Prostate gland (tissue), 2 donors: ENCODE measurements around the gene TEPSIN. TPM values are rescaled to one million over a fixed set of nuclear protein-coding genes. Genes with fewer than 3 reads are reported as not detected.

Experiments used
- DNase-seq: peaks from one replicate; pipeline ENCODE4 v3.0.0-alpha.2; 2019; ENCODE audit warnings: low spot score
- H3K27ac ChIP-seq, 2 donors: fragments of 200-600 bp; sonication (generic); 2 replicates each; pipeline ENCODE4 v1.5.1; 2017 to 2019
- H3K27me3 ChIP-seq: fragments of 200-600 bp; sonication (generic); replicated peaks from 2 replicates; pipeline ENCODE4 v1.5.1; 2019; ENCODE audit not compliant: insufficient read depth
- H3K36me3 ChIP-seq, 2 donors: fragments of 200-600 bp; sonication (generic); 1 replicate in 1 of 2; 2 replicates in 1 of 2; pipeline versions ENCODE4 v1.5.1 to v1.8.1; 2017 to 2019
- H3K4me1 ChIP-seq: fragments of 200-600 bp; sonication (generic); replicated peaks from 2 replicates; pipeline ENCODE4 v1.5.1; 2019
- H3K4me3 ChIP-seq, 2 donors: fragments of 200-600 bp; sonication (generic); 2 replicates each; pipeline ENCODE4 v1.5.1; 2017 to 2019
- H3K9me3 ChIP-seq: fragments of 200-600 bp; sonication (generic); 2 replicates; pipeline ENCODE4 v1.5.1; 2017
- POLR2A ChIP-seq: fragments of 450-650 bp; IDR thresholded peaks from one replicate; pipeline ENCODE4 v1.6.1; 2016; ENCODE audit warnings: antibody characterized with exemption, mild to moderate bottlenecking
- POLR2AphosphoS5 ChIP-seq: sonication (generic); formaldehyde crosslinking; IDR thresholded peaks from one replicate; pipeline ENCODE4 v1.6.1; 2017; ENCODE audit warnings: antibody characterized with exemption
- WGBS: methylation state at CpG from one replicate; pipeline ENCODE4 v1.1.5; 2018; 5-methylcytosine and 5-hydroxymethylcytosine counted together
- intact Hi-C: fragments of 100-400 bp; cut with DNase I; formaldehyde crosslinking; loops from one replicate; pipeline ENCODE4 v1.14.2; 2022
- total RNA-seq, 2 donors: library from RNA; depleted of rRNA; stranded (reverse); fragments of >200 nt; gene quantifications; one replicate each; pipeline ENCODE4 v1.1.0, GENCODE V29; 2016
- TF ChIP-seq, protein P1 (sequence below), 4 experiments: fragments of 200-600 bp in 2 of 4; fragments of 450-650 bp in 2 of 4; sonication (generic) in 2 of 4; IDR thresholded peaks; 1 replicate in 3 of 4; 2 replicates in 1 of 4; pipeline ENCODE4 v1.5.1; 2016 to 2019; ENCODE audit warnings: antibody characterized with exemption in 4 of 4, mild to moderate bottlenecking in 2 of 4, moderate library complexity in 2 of 4

TEPSIN gene
- total RNA-seq, 2 donors from 2014 or later = 35.6 to 81.5 TPM

DNA sequence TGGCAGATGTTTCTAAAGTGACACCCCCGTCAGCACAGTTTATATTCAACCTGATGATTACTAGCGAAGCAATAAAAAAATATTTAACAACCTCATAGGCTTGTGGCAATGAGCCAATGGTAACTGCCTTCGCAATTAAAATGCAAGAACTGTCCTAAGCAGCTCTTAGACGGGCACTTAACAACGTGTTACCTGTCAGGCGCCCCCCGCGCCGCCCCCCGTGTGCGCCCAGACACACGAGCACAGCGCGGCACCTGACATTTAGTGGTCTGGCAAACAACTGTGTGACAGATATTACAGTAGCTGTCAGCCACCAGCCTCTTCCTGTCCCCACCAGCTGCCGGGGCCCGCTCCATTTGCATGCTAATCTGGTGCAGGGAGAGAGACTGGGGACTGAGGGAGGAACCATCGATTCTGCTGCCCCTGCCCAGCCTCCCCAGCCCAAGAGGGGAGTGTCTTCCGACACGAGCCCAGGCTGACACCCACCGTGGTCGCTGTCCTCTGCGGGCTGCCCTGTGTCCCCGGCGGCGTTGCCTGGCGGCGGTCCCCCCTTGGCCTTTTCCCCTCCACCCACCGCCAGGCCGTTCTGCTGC lies 12.9 kb upstream of the TEPSIN start:
- Histone ChIP-seq H3K27me3 (no peaks in the 10 kb centered on the region), H3K36me3 (peaks cover 0 to 3% of the 10 kb centered on the region in 2 donors), H3K4me3 (no peak overlapping the region), H3K4me1 (peaks cover 7% of the 10 kb centered on the region), H3K27ac (no peak overlapping the region), H3K9me3 (no peaks in the 10 kb centered on the region)
- no peak for DNase-seq
- TF ChIP-seq POLR2AphosphoS5 (no peak), POLR2A (no peak)
- TF ChIP-seq, protein P1, sequence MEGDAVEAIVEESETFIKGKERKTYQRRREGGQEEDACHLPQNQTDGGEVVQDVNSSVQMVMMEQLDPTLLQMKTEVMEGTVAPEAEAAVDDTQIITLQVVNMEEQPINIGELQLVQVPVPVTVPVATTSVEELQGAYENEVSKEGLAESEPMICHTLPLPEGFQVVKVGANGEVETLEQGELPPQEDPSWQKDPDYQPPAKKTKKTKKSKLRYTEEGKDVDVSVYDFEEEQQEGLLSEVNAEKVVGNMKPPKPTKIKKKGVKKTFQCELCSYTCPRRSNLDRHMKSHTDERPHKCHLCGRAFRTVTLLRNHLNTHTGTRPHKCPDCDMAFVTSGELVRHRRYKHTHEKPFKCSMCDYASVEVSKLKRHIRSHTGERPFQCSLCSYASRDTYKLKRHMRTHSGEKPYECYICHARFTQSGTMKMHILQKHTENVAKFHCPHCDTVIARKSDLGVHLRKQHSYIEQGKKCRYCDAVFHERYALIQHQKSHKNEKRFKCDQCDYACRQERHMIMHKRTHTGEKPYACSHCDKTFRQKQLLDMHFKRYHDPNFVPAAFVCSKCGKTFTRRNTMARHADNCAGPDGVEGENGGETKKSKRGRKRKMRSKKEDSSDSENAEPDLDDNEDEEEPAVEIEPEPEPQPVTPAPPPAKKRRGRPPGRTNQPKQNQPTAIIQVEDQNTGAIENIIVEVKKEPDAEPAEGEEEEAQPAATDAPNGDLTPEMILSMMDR (IDR thresholded peaks at IDR 0.05) = no peak
- 60% methylated on average over 29 of the region's 29 CpGs for WGBS
- intact Hi-C loops = loop anchor here (5.0 kb wide), 2 partner anchors 40 to 350 kb away; no protein-coding TSS in a partner anchor

DNA sequence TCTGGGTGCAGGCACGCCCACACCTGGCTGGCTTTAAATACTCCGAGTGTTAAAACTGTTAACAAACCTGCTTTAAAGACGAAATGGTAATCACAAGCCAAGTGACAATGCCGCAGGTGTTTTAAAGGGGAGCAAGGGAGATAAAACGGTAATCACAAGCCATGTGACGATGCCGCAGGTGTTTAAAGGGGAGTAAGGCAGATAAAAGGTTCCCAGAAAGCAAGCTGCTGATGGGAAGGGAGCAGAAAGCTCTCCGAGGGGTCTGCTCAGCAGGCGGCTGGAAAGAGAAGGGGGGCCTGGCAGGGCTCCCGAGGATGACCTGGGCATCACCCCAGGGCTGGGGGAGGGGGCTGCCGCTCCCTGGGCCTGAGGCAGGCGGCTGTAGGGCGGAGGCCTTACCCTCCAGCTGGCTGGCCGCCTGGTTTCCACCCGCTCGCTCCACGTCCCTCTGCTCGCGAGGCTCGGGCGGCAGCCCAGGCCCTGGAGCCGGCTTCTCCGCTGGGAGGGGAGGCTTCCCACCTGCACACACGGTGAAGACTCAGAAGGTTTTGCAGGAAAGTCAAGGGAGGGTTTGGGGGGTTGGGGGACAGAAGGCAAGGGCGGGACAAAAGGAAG lies 12.3 kb upstream of the TEPSIN start:
- H3K4me3 ChIP-seq = no peak overlapping the region
- WGBS = 73% methylated on average over 25 of the region's 25 CpGs
- intact Hi-C loops = loop anchor here (5.0 kb wide), 2 partner anchors 41 to 351 kb away; no protein-coding TSS in a partner anchor
- H3K9me3 ChIP-seq = no peaks in the 10 kb centered on the region
- no peak for DNase-seq
- peaks cover 7% of the 10 kb centered on the region for H3K4me1 ChIP-seq
- H3K27ac ChIP-seq = no peak overlapping the region
- peaks cover 0 to 3% of the 10 kb centered on the region in 2 donors for H3K36me3 ChIP-seq
- TF ChIP-seq POLR2A (no peak), POLR2AphosphoS5 (no peak)
- TF ChIP-seq, protein P1 (IDR thresholded peaks at IDR 0.05) = no peak
- H3K27me3 ChIP-seq = no peaks in the 10 kb centered on the region

DNA sequence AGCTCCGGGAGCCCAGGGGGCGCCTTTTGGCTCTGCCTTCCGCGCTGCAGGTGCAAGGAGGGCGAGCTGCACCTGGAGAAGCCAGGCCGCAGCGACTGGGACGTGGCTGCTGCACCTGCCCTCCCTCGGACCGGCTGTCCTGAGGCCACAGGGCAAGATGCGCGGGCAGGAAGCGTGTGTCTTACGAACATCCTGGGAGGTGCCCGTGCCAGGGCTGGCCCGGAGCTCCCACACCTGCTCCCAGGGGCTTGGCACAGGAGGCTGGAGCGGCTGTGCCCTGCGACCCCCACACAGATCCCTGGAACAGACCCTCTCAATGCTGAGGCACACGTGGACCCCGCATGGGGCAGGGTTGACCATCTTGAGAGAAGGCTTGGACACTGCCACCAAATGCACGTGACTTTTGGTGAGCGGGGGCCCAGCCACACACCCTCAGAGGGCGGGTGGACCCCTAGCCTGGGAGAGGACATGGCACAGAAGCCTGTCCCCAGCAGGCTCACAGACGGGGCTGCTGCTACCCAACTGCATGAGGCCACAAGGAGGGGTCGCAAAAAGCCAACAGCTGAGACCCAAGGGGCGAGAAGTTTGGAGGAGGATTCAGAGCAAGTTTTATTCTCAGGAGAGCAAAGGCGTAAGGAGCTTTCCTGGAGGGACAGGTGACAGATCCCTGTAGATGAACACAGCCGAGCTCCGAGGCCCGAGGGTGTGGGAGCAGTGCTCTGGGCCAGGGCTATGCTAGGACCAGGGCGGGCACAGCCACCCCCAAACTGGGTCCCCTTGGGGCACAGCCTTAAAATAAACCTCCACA lies 11.6 kb upstream of the TEPSIN start:
- no peak overlapping the region for H3K4me3 ChIP-seq
- no peaks in the 10 kb centered on the region for H3K27me3 ChIP-seq
- no peak overlapping the region for H3K27ac ChIP-seq
- no peak for DNase-seq
- WGBS = 92% methylated on average over 28 of the region's 31 CpGs
- H3K4me1 ChIP-seq = peaks cover 4% of the 10 kb centered on the region
- H3K9me3 ChIP-seq = no peaks in the 10 kb centered on the region
- peaks cover 0 to 3% of the 10 kb centered on the region in 2 donors for H3K36me3 ChIP-seq
- TF ChIP-seq POLR2A = no peak
- TF ChIP-seq POLR2AphosphoS5 = no peak
- TF ChIP-seq, protein P1 (IDR thresholded peaks at IDR 0.05) = no peak
- intact Hi-C loops = loop anchor here (5.0 kb wide), 2 partner anchors 42 to 352 kb away; no protein-coding TSS in a partner anchor

DNA sequence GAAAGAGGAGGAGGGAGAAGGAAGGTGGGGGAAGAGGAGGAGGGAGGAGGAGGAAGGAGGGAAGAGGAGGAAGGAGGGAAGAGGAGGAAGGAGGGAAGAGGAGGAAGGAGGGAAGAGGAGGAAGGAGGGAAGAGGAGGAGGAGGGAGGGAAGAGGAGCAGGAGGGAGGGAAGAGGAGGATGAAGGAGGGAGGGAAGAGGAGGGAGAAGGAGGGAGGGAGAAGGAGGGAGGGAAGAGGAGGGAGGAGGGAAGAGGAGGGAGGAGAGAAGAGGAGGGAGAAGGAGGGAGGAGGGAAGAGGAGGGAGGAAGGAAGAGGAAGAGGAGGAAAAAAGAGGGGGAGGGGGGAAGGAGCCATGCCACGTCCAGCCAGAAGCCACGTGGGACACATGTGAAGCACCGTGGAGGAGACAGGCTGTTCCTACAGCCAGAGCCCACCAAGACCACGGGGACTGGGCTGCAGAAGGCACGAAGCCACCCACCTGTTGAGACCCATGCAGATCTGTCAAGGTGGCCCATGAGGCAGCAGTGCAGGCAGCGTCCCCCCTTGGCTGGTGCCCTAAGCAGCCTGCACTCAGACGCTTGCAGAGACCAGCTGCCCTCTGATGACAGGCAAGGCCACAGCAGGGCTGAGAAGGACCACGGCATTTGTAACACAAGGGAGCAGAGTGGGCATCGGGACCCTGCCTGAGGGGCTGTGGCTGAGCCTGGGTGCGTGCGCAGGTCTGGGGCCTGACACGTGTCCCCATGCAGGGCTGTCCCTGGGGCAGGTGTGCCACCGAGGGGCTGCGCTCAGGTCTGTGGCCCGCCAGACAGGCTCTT lies 10.6 kb upstream of the TEPSIN start:
- intact Hi-C loops = loop anchor here (5.0 to 10.0 kb wide), 3 partner anchors 43 to 353 kb away; partner anchors contain the start of gene CHMP6
- H3K9me3 ChIP-seq = no peaks in the 10 kb centered on the region
- 96% methylated on average over 15 of the region's 15 CpGs for WGBS
- no peak for DNase-seq
- no peak for TF ChIP-seq POLR2A
- no peak for TF ChIP-seq POLR2AphosphoS5
- TF ChIP-seq, protein P1 (IDR thresholded peaks at IDR 0.05) = no peak
- H3K36me3 ChIP-seq = peaks cover 0 to 3% of the 10 kb centered on the region in 2 donors
- no peaks in the 10 kb centered on the region for H3K4me1 ChIP-seq
- no peak overlapping the region for H3K27ac ChIP-seq
- no peaks in the 10 kb centered on the region for H3K27me3 ChIP-seq
- H3K4me3 ChIP-seq = no peak overlapping the region
